Mucosa of rectum (tissue), 2 donors: ENCODE measurements around the gene CAMTA1.

Experiments used
- H3K27ac ChIP-seq, 2 donors: one replicate each; pipeline ENCODE4 v1.7.0; 2013; ENCODE audit warnings: inconsistent platforms in 2 of 2, low read depth in 2 of 2, low read length in 2 of 2
- H3K27me3 ChIP-seq, 2 donors: one replicate each; pipeline ENCODE4 v1.7.0; 2013; ENCODE audit warnings: low read length in 2 of 2; ENCODE audit not compliant: control insufficient read depth in 2 of 2, insufficient read depth in 2 of 2
- H3K36me3 ChIP-seq, 2 donors: one replicate each; pipeline ENCODE4 v1.7.0; 2013; ENCODE audit warnings: low read length in 2 of 2; ENCODE audit not compliant: control insufficient read depth in 2 of 2, insufficient read depth in 2 of 2
- H3K4me1 ChIP-seq, 2 donors: one replicate each; pipeline ENCODE4 v1.7.0; 2013; ENCODE audit warnings: low read length in 2 of 2, mild to moderate bottlenecking in 1 of 2; ENCODE audit not compliant: control insufficient read depth in 2 of 2, insufficient read depth in 2 of 2
- H3K4me3 ChIP-seq, 2 donors: one replicate each; pipeline ENCODE4 v1.7.0; 2013; ENCODE audit warnings: low read length in 2 of 2
- H3K9ac ChIP-seq, 2 donors: one replicate each; pipeline ENCODE4 v1.7.0; 2013; ENCODE audit warnings: low read length in 2 of 2, low read depth in 1 of 2, mild to moderate bottlenecking in 1 of 2
- H3K9me3 ChIP-seq, 2 donors: one replicate each; pipeline ENCODE4 v1.7.0; 2013; ENCODE audit warnings: low read length in 2 of 2; ENCODE audit not compliant: control insufficient read depth in 2 of 2
- donor health status: healthy.
- donor health status: Normal muscosa, but diverticular disease.

The CAMTA1 gene

DNA sequence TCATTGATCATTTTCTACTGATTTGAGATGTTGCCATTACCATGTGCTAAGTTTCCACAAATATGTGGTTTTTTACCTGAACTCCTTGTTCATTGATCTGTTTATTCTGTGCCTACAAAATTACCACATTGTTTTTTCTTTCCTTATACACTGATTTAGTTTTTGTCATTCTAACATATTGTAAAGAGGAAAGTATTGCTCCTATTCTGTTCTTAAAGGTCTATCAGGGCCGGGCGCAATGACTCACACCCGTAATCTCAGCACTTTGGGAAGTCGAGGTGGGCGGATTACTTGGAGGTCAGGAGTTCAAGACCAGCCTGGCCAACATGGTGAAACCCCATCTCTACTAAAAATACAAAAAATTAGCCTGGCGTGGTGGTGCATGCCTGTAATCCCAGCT, 75.1 kb downstream of the CAMTA1 start:
- no peaks in the 10 kb centered on the region for H3K9me3 ChIP-seq
- peaks cover 0 to 5% of the 10 kb centered on the region in 2 donors for H3K36me3 ChIP-seq
- H3K27ac ChIP-seq: no peak overlapping the region
- no peak overlapping the region for H3K9ac ChIP-seq
- H3K27me3 ChIP-seq: no peaks in the 10 kb centered on the region
- no peaks in the 10 kb centered on the region for H3K4me1 ChIP-seq
- no peak overlapping the region for H3K4me3 ChIP-seq

GRCh38 chr1:6861075-6861724, 75.9 kb downstream of the CAMTA1 start:
- Histone ChIP-seq H3K36me3 (peaks cover 0 to 5% of the 10 kb centered on the region in 2 donors), H3K27ac (no peak overlapping the region), H3K9ac (no peak overlapping the region), H3K9me3 (no peaks in the 10 kb centered on the region), H3K4me3 (no peak overlapping the region), H3K27me3 (no peaks in the 10 kb centered on the region), H3K4me1 (no peaks in the 10 kb centered on the region)

GRCh38 chr1:6862906-6863305, 77.7 kb downstream of the CAMTA1 start:
- H3K9me3 ChIP-seq: no peaks in the 10 kb centered on the region
- no peak overlapping the region for H3K9ac ChIP-seq
- peaks cover 0 to 5% of the 10 kb centered on the region in 2 donors for H3K36me3 ChIP-seq
- H3K4me1 ChIP-seq: no peaks in the 10 kb centered on the region
- no peak overlapping the region for H3K27ac ChIP-seq
- no peaks in the 10 kb centered on the region for H3K27me3 ChIP-seq
- H3K4me3 ChIP-seq: no peak overlapping the region

DNA sequence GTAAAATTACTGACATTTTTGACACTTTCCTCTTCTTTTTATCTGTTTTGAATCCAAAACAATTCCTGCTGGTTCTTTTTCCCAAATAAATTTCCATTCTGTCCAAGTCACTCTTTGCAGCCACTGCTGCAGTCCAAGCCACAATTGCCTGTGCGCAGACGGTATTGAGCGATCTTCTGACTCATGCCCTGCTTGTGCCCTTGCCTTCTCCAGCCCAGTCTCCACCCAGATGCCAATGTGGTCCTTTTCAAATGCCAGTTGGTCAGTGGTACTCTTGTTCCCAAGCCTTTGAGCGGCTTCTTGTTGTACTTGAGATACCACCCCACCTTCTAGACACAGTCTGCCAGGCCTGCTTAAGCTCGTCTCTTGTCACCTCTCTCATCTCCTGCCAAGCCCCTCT, 78.9 kb downstream of the CAMTA1 start:
- Histone ChIP-seq H3K36me3 (peaks cover 0 to 5% of the 10 kb centered on the region in 2 donors), H3K27ac (no peak overlapping the region), H3K9me3 (no peaks in the 10 kb centered on the region), H3K4me3 (no peak overlapping the region), H3K4me1 (peaks cover 0 to 6% of the 10 kb centered on the region in 2 donors), H3K9ac (no peak overlapping the region), H3K27me3 (no peaks in the 10 kb centered on the region)

DNA sequence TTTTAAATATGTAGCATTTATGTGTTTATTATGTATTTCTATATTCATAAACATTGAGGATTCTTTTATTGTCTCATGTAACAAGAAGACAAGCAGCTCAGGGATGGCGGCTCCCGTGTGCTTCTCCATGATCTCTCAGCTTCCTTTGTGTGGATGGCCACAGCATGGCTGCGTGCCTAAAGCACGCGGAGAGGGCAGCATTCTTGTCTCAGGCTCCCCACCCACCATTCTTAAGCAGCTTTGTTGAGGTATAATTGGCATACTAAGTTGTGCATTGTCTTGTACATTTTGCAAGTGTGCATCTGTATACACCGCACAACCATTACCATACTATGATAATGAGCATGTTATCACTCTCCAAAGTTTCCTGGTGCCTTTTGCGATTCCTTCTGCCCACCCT, 81.6 kb downstream of the CAMTA1 start:
- Histone ChIP-seq H3K27ac (no peak overlapping the region), H3K36me3 (peaks cover 0 to 5% of the 10 kb centered on the region in 2 donors), H3K27me3 (no peaks in the 10 kb centered on the region), H3K4me1 (peaks cover 0 to 7% of the 10 kb centered on the region in 2 donors), H3K9ac (no peak overlapping the region), H3K4me3 (no peak overlapping the region), H3K9me3 (no peaks in the 10 kb centered on the region)

DNA sequence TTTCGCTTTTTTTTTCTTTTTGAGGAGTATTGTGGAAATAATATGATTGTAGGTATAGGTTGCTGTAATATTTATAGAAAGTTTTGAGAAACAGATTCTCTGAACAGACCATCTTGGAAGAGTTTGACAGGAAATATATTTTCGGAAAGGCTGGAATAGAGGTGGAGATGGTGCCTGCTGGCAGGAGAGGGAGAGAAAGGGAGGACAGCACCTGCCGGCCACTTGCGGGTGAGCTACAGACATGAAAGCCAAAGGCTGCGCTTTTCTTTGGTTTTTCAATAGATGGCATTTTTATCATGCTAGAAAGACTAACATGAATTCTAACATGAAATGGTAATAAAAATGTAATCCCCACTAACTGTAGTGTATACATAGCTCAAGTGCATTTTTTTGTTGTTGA, 82.1 kb downstream of the CAMTA1 start:
- no peak overlapping the region for H3K27ac ChIP-seq
- peaks cover 0 to 5% of the 10 kb centered on the region in 2 donors for H3K36me3 ChIP-seq
- no peaks in the 10 kb centered on the region for H3K9me3 ChIP-seq
- no peaks in the 10 kb centered on the region for H3K27me3 ChIP-seq
- H3K9ac ChIP-seq: no peak overlapping the region
- peaks cover 0 to 7% of the 10 kb centered on the region in 2 donors for H3K4me1 ChIP-seq
- H3K4me3 ChIP-seq: no peak overlapping the region

GRCh38 chr1:6867729-6868659, 82.7 kb downstream of the CAMTA1 start:
- H3K27me3 ChIP-seq: no peaks in the 10 kb centered on the region
- peak overlapping the region in 1 of 2 donors; percentile 37 for H3K9ac ChIP-seq
- H3K27ac ChIP-seq: peak overlapping the region in 1 of 2 donors; percentile 21
- no peak overlapping the region for H3K4me3 ChIP-seq
- H3K36me3 ChIP-seq: peaks cover 0 to 5% of the 10 kb centered on the region in 2 donors
- no peaks in the 10 kb centered on the region for H3K9me3 ChIP-seq
- H3K4me1 ChIP-seq: peaks cover 0 to 7% of the 10 kb centered on the region in 2 donors

DNA sequence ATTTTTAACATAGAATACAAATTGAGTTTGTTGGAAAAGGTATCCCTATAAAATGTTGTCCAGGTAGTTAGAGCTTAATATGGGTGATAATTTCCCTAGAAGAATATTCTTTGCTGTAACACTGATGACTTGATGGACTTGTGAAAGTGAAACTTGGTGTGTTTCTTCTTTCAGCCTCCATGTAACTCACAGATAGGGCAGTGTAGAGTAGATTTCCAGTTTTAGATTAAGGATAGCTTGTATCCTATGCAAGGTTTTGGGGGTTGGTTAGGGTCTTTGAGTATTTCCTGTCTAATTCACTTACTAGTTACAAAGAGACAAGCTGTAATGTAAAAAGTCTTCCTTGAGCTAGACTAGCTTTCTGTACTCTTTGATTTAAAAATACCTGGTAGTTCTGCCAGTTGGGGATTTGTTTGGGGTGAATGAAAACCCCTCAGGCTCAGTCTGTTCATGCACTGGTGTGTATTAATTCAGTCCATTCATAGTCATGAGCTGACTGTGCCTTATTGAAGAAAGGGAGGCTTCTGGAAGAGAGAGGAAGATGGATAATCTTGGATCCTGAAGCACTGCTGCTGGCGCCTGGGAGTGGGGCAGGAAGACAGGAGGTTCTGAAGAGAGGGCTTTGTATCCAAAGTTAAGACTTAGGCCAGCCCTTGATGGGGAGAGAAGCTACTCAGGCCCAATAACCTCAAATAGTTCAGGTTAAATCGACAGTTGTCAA, 83.6 kb downstream of the CAMTA1 start:
- Histone ChIP-seq H3K4me3 (no peak overlapping the region), H3K27me3 (no peaks in the 10 kb centered on the region), H3K36me3 (peaks cover 3 to 5% of the 10 kb centered on the region in 2 donors), H3K9ac (no peak overlapping the region), H3K9me3 (no peaks in the 10 kb centered on the region), H3K4me1 (peaks cover 0 to 7% of the 10 kb centered on the region in 2 donors), H3K27ac (no peak overlapping the region)

- no peaks in the 10 kb centered on the region for H3K27me3 ChIP-seq
- H3K4me3 ChIP-seq: no peak overlapping the region
- H3K9ac ChIP-seq: no peak overlapping the region
- no peak overlapping the region for H3K27ac ChIP-seq
- H3K9me3 ChIP-seq: no peaks in the 10 kb centered on the region
- H3K4me1 ChIP-seq: peaks cover 0 to 7% of the 10 kb centered on the region in 2 donors
- H3K36me3 ChIP-seq: peaks cover 3 to 5% of the 10 kb centered on the region in 2 donors
Observed at GRCh38 chr1:6869545-6869944, 84.3 kb downstream of the CAMTA1 start.

GRCh38 chr1:6870086-6870485, 84.8 kb downstream of the CAMTA1 start:
- H3K36me3 ChIP-seq: peaks cover 4 to 6% of the 10 kb centered on the region in 2 donors
- H3K9me3 ChIP-seq: no peaks in the 10 kb centered on the region
- H3K4me1 ChIP-seq: peaks cover 0 to 7% of the 10 kb centered on the region in 2 donors
- H3K27me3 ChIP-seq: no peaks in the 10 kb centered on the region
- H3K9ac ChIP-seq: no peak overlapping the region
- H3K27ac ChIP-seq: no peak overlapping the region
- no peak overlapping the region for H3K4me3 ChIP-seq
